Lower lobe of right lung (tissue), 2 donors: Measurements from ENCODE around the gene CSRP3. TPM values are rescaled to one million over a fixed set of nuclear protein-coding genes. Genes with fewer than 3 reads are reported as not detected.

Experiments used
- ATAC-seq, 2 donors: fragments of 200-7000 bp; cut with Tn5 transposase; one replicate each; pipeline ENCODE4 v1.9.1; 2020 to 2022; ENCODE audit warnings: mild to moderate bottlenecking in 2 of 2, moderate library complexity in 2 of 2
- DNase-seq: peaks from one replicate; pipeline ENCODE4 v3.0.0-alpha.2; 2020
- H3K27ac ChIP-seq: fragments of 200-600 bp; one replicate; pipeline ENCODE4 v1.8.0; 2022
- H3K27me3 ChIP-seq: fragments of 200-600 bp; one replicate; pipeline ENCODE4 v1.8.0; 2022; ENCODE audit warnings: low read depth
- H3K36me3 ChIP-seq: fragments of 200-600 bp; one replicate; pipeline ENCODE4 v1.8.0; 2022; ENCODE audit warnings: mild to moderate bottlenecking
- H3K4me1 ChIP-seq: fragments of 200-600 bp; one replicate; pipeline ENCODE4 v1.8.0; 2022
- H3K4me3 ChIP-seq: fragments of 200-600 bp; one replicate; pipeline ENCODE4 v1.8.0; 2022; ENCODE audit warnings: mild to moderate bottlenecking
- H3K9me3 ChIP-seq: fragments of 200-600 bp; one replicate; pipeline ENCODE4 v1.8.0; 2022
- CTCF ChIP-seq: fragments of 200-600 bp; IDR thresholded peaks from one replicate; pipeline ENCODE4 v1.8.0; 2022; ENCODE audit warnings: antibody characterized with exemption, mild to moderate bottlenecking
- intact Hi-C: fragments of 100-400 bp; cut with DNase I; formaldehyde crosslinking; loops from one replicate; pipeline ENCODE4 v1.11.0; 2022
- total RNA-seq: library from RNA; stranded (reverse); fragmentation: NEBNext Ultra II Directional; extraction: Animal tissue kit (Norgen Biotek cat#: 25700); gene quantifications from one replicate; pipeline ENCODE4 v1.2.1, GENCODE V29; 2021
- donor health status: DM: no; HTN: yes; CAD: no; lungs with severe emphysema.

Gene CSRP3
- total RNA-seq, 1 donor from 2014 or later: not detected

- no peaks in the 10 kb centered on the region for H3K9me3 ChIP-seq
- H3K27me3 ChIP-seq: no peaks in the 10 kb centered on the region
- TF ChIP-seq CTCF: no peak
- no peak overlapping the region for H3K27ac ChIP-seq
- ATAC-seq: no peak
- H3K36me3 ChIP-seq: no peaks in the 10 kb centered on the region
- DNase-seq: no peak
- H3K4me1 ChIP-seq: no peaks in the 10 kb centered on the region
- no peak overlapping the region for H3K4me3 ChIP-seq
- intact Hi-C loops: no loop called here
Measured at GRCh38 chr11:19232910-19233503, 31.2 kb upstream of the CSRP3 start.

- DNase-seq (no peak), ATAC-seq (no peak)
- Histone ChIP-seq H3K36me3 (no peaks in the 10 kb centered on the region), H3K4me1 (no peaks in the 10 kb centered on the region), H3K4me3 (no peak overlapping the region), H3K27ac (no peak overlapping the region), H3K9me3 (no peaks in the 10 kb centered on the region), H3K27me3 (no peaks in the 10 kb centered on the region)
- no peak for TF ChIP-seq CTCF
- intact Hi-C loops: no loop called here
Measured at GRCh38 chr11:19229671-19230070, 27.9 kb upstream of the CSRP3 start.

- no peak for TF ChIP-seq CTCF
- Histone ChIP-seq H3K9me3 (no peaks in the 10 kb centered on the region), H3K27ac (no peak overlapping the region), H3K36me3 (no peaks in the 10 kb centered on the region), H3K27me3 (no peaks in the 10 kb centered on the region), H3K4me1 (no peaks in the 10 kb centered on the region), H3K4me3 (no peak overlapping the region)
- no peak for DNase-seq
- ATAC-seq: no peak
- intact Hi-C loops: no loop called here
Measured at GRCh38 chr11:19228968-19229367, 27.2 kb upstream of the CSRP3 start.

- H3K9me3 ChIP-seq: no peaks in the 10 kb centered on the region
- H3K4me3 ChIP-seq: no peak overlapping the region
- no peaks in the 10 kb centered on the region for H3K36me3 ChIP-seq
- ATAC-seq (no peak), DNase-seq (no peak)
- no peak overlapping the region for H3K27ac ChIP-seq
- intact Hi-C loops: no loop called here
- H3K4me1 ChIP-seq: peaks cover 2% of the 10 kb centered on the region
- no peak for TF ChIP-seq CTCF
- H3K27me3 ChIP-seq: no peaks in the 10 kb centered on the region
Measured at GRCh38 chr11:19226378-19227195, 24.8 kb upstream of the CSRP3 start.

- Histone ChIP-seq H3K4me3 (no peak overlapping the region), H3K9me3 (no peaks in the 10 kb centered on the region), H3K27ac (no peak overlapping the region), H3K27me3 (no peaks in the 10 kb centered on the region), H3K4me1 (peaks cover 6% of the 10 kb centered on the region), H3K36me3 (no peaks in the 10 kb centered on the region)
- DNase-seq (no peak), ATAC-seq (no peak)
- TF ChIP-seq CTCF: no peak
- intact Hi-C loops: no loop called here
Measured at GRCh38 chr11:19225581-19225980, 23.8 kb upstream of the CSRP3 start.
